ENCODE data around the gene OTUD7B. TPM values are rescaled to one million over a fixed set of nuclear protein-coding genes. Genes with fewer than 3 reads are reported as not detected.
A peak's percentile ranks its signal among the peaks of the same experiment; 100 is the strongest.

OTUD7B gene
- total and polyA plus RNA-seq, 9 of the 15 experiments (the other 6 are each of a cell fraction or from before 2014, with no cell fraction given), result 0.96 to 18.8 (median 7.4) TPM

- TF ChIP-seq TAF15 (IDR thresholded peaks at IDR 0.05; ENCODE audit: low read depth, low read length) (no peak), SMARCA5 (IDR thresholded peaks at IDR 0.05) (no peak), HDAC8 (tag; IDR thresholded peaks at IDR 0.05) (no peak), GATAD2B (IDR thresholded peaks at IDR 0.05; ENCODE audit: borderline replicate concordance) (no peak), ZNF384 (IDR thresholded peaks at IDR 0.05; ENCODE audit: low read depth, low read length) (peak; percentile 57), RNF219 (CRISPR knock-in tag; IDR thresholded peaks at IDR 0.05) (no peak), CREB5 (CRISPR knock-in tag; IDR thresholded peaks at IDR 0.05) (no peak), MBD1 (CRISPR knock-in tag; IDR thresholded peaks at IDR 0.05) (no peak), ELF4 (CRISPR knock-in tag; IDR thresholded peaks at IDR 0.05) (no peak), ZNF507 (tag; conservative IDR thresholded peaks at IDR 0.05) (no peak), FUS (optimal IDR thresholded peaks at IDR 0.05; ENCODE audit: low read depth, low read length) (no peak), KLF10 (CRISPR knock-in tag; IDR thresholded peaks at IDR 0.05) (no peak), NFYB (IDR thresholded peaks at IDR 0.05; ENCODE audit: extremely low read depth, insufficient read length) (no peak), KLF16 (IDR thresholded peaks at IDR 0.05) (no peak), MAFF (IDR thresholded peaks at IDR 0.05; ENCODE audit: low read length) (no peak; the same call in 1 of the 2 replicates), ZNF76 (CRISPR knock-in tag; IDR thresholded peaks at IDR 0.05; ENCODE audit: borderline replicate concordance) (no peak), ZNF785 (CRISPR knock-in tag; IDR thresholded peaks at IDR 0.05) (no peak)
These were observed at the start of gene OTUD7B (continued) for GRCh38 chr1:150010393-150011115.

Measured in K562 (cell line).